GM19035 (cell line): ENCODE measurements around the gene NEO1.
"Not testable (repeated sequence)": the region's sequence is repeated elsewhere in the genome, so short reads cannot be mapped to it uniquely, and the experiment has no call there.

Experiments used
- ATAC-seq: cut with Tn5 transposase; IDR thresholded peaks from one replicate; pipeline ENCODE4 v1.9.1; 2021; ENCODE audit not compliant: unreplicated experiment

Gene NEO1

GRCh38 chr15:73298522-73299245, 246.4 kb downstream of the NEO1 start:
- no peak for ATAC-seq

- not testable (repeated sequence) for ATAC-seq
Observed at GRCh38 chr15:73300286-73300685, 248.0 kb downstream of the NEO1 start.

GRCh38 chr15:73303636-73304035, 251.4 kb downstream of the NEO1 start:
- no peak for ATAC-seq

GRCh38 chr15:73305331-73306211, 253.3 kb downstream of the NEO1 start:
- no peak for ATAC-seq

GRCh38 chr15:73308305-73308704, 256.0 kb downstream of the NEO1 start:
- no peak for ATAC-seq

GRCh38 chr15:73313861-73314260, 261.6 kb downstream of the NEO1 start:
- ATAC-seq, result no peak

GRCh38 chr15:73317651-73318462, 265.6 kb downstream of the NEO1 start:
- no peak for ATAC-seq

GRCh38 chr15:73318463-73319351, 266.4 kb downstream of the NEO1 start:
- ATAC-seq, result no peak

- no peak for ATAC-seq
Observed at GRCh38 chr15:73319460-73320245, 267.4 kb downstream of the NEO1 start.

GRCh38 chr15:73320619-73321180, 268.4 kb downstream of the NEO1 start:
- ATAC-seq, result no peak

GRCh38 chr15:73321496-73322450, 269.5 kb downstream of the NEO1 start:
- ATAC-seq, result no peak

GRCh38 chr15:73322665-73323373, 270.6 kb downstream of the NEO1 start:
- ATAC-seq, result no peak

GRCh38 chr15:73323374-73323955, 271.2 kb downstream of the NEO1 start:
- no peak for ATAC-seq

GRCh38 chr15:73323956-73324355, 271.7 kb downstream of the NEO1 start:
- ATAC-seq, result no peak

- no peak for ATAC-seq
Observed at GRCh38 chr15:73324496-73325170, 272.4 kb downstream of the NEO1 start.

GRCh38 chr15:73325191-73325861, 273.1 kb downstream of the NEO1 start:
- no peak for ATAC-seq
